GM18499 (cell line): ENCODE measurements around the gene UCN2.
"Not testable (repeated sequence)": the region's sequence is repeated elsewhere in the genome, so short reads cannot be mapped to it uniquely, and the experiment has no call there.

Experiments used
- ATAC-seq: cut with Tn5 transposase; IDR thresholded peaks from one replicate; pipeline ENCODE4 v1.9.1; 2021; ENCODE audit warnings: moderate number of reproducible peaks; ENCODE audit not compliant: insufficient read depth, unreplicated experiment

UCN2 gene

DNA sequence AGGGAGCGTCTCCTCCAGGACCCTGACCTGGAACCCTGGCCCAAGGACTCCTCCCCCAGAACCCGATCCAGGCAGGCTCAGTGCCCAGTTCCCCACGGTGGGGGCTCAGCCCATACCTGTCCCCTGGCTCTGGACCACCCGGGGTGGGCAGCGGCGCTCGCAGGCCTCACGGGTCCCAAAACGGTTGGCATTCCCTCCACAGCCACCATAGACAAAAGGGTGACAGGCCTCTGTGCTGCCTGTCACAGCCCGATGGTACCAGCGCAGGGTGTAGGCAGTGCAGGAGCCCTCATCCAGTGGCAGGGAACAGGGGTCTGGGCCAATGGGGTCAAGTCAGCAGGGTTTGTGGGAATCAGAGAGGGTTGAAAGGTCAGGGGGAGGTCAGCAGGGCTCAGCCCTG, 1.1 kb upstream of the UCN2 start:
- no peak for ATAC-seq

DNA sequence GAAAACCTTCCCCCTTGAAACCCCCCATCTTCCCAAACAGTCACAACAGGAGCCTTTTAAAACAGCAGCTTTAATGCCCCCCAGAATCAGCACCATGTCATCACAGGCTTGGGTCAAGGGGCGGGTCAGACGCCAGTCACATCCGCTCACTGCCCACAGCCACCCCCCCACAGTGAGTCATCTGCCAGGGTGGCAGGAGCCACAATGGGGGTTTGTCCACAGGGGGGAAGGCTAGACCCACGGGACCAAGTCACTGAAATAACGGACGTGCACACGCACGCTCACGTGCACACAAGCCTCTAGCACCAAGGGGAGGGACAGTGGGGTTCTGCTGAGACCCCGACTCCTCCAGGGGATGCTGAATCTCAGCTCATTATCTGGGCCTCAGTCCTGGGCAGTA, 441 bp upstream of the UCN2 start:
- ATAC-seq = no peak

DNA sequence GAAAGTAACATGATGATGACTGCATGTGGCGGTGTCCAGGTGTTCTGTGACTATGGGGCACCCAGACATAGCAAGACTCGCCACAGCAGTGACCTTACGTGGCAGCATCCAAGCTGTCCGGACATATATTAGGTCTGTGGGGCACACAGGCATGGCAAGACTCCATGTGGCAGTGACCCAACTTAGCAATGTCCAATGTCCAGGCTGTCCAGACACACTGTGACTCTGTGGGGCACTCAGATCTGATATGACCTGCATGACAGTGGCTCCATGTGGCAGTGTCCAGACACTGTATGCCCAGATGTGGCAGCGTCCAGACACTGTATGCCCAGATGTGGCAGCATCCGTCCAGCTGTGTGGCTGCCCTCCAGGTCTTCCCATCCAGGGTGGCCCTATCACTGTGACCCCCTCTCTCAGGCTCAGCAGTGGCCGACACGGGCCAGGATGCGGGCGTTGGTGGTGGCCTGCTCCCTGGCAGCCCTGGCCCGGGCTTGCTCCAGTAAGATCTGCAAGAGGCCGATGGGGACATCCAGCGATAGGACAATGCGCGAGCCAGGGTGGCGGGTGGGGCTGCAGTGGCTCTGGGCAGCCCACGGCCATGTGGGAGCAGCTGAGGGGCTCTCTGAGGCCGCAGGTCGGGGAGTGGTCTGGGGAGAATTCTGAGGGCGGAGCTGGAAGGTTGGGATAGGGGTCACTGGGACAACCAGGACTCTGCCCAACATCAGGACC, 1.1 kb downstream of the UCN2 start:
- ATAC-seq = no peak

DNA sequence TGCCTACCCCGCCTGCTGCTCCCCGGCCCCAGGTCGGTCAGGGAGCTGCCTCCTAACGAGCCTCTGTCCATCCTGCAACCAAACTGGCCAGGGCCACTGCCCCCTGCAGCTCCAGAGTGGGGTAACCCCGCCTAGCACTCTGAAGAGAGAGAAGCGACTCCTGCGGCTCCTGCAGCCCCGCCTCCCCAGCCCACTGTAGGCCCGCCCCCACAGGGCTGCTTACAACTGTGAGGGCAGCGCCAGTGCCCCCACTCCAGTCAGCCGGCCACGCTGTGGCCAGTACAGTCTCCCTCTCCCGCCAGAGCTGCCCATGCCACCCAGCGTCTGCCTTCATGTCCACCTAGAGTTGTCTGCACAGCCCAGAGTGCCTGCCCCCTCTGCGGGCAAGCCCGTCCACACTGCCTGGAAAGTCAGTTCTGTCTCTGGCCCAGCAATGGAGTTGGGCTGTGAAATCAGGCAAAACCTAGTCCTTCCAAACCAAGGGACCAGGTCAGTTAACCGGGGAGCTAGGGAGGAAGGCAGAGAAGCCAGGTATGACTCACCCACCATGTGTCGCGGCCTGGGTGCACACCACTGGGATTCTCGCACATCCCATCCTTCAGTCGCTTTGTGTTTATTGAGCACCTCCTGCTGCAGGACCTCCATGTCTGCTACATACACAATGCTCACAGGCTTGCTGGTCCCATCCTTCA, 2.4 kb downstream of the UCN2 start:
- no peak for ATAC-seq

DNA sequence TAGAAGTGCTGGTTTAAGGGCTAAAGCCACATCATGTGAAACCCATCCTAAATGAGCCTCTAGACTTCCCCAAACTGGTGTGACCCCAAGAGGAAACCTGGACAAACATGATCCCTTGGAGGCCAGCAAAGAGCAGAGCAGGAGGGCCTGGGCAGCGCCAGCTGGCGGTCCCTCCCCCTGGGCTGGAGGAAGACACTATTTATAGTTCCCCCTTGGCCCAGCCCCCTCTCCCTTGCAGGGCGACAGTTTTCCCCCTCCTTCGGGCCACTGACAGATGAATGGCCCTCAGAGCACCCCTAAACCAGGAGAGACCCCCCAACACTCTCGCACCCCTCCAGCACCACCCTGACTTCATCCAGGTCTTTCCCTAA, 2.9 kb downstream of the UCN2 start:
- no peak for ATAC-seq

DNA sequence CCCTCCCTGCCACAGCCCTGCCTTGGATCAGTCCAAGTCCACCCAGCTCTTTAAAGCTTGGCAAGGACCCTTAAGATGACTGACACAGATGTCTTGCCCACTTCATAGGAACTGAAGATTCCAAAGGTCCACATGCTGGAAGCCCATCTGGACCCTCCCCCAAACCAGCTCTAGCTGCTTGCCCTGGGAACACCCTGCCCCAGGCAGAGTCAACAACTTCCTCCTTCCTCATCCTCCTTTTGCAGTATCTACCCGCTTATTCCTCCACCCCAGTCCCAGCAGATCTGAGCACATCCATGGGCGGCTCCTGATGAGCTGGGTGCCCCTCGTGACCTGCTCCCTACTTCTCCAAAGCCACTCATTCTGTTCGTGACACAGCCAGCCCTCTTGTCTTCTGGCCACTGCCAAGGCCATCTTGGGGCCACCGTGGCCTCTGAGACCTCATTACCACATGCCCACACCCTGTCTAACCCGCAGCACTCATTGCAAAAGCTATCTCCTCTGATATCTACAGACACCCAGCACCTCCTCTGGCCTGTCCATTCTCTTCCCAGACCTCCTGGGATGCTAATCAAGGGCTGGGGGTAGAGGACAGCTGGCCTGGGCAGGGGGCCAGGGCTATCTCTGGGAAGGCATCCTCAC, 5.0 kb downstream of the UCN2 start:
- no peak for ATAC-seq

DNA sequence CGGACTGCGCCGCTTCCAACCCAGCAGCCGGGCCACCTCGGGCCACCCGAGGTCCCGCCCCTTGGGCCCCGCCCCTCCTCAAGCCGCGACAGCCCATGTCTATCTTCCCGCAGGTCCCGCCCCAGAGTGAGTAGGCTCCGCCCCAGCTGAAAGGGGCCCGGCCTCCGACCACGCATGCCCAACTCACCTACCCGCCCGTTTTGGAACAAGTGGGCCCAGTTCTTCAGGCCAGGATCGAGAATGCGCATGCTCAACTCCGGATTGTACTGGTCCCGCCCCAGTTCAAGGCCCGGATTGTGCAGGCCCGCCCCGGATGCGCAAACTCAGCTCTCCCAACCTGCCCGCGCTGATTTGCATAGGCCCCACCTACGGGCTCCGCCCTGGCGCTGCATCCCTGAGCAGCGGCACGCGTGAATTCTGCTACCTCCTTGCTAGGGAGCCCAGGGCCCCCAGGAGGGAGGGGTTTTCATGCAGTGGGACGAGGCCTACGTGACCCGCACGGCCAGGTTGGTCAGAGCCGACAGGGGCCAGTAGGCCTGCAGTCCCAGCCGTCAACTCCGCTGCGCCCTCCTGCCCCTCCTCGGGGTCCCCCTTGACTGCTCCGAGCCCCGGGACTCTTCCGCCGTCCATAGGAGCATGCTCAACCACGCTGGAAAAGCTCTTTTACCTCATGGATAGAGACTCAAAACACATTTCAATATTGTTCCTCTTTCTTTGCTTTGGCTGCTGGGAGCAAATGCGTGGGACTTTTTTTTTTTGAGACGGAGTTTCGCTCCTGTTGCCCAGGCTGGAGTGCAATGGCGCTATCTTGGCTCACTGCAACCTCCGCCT, 6.6 kb downstream of the UCN2 start, which contains the start of gene PFKFB4:
PFKFB4 (minus strand) TSS at position 8 of the 831 bp plus-strand sequence. CDS start 26 bp downstream, outside the sequence.
- peak; percentile 75 for ATAC-seq

DNA sequence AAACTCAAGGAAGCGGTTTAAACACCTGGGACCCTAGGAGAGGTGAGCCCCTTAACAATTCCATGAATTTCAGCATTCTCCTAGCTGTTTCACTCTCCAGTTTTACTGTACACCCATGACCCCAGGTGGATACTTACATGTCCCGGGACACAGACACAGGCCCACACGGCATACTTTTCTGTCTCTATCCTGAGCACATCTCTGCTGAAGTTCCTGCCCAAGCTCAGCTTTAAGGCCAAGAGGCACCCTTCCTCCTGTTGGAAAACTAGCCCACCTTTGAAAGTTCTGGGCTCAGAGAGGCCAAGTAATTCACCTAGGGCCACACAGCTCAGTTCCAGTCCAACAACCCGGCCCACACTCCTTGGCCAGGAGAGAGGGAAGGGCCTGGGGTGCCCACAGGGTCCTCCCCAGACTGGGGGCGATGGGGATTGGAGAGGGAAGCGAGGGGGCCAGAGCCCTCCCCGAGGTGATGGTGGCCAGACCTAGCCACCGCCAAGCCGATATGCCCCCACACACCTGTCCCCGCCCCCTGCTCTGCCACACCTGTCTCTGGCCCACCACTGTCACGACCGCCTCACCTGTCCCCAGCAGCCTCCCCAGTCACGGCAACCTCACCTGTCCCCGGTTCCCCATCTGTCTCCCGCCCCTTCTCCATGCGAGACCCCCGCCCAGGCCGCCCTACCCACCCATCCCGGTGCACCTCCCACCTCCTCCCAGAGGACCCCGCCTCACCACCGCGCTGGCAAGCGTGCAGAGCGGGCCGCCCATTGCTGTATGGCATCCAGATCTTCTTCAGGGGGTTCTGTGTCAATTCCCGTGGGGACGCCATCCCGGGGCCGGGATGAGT, 7.4 kb downstream of the UCN2 start:
- no peak for ATAC-seq

DNA sequence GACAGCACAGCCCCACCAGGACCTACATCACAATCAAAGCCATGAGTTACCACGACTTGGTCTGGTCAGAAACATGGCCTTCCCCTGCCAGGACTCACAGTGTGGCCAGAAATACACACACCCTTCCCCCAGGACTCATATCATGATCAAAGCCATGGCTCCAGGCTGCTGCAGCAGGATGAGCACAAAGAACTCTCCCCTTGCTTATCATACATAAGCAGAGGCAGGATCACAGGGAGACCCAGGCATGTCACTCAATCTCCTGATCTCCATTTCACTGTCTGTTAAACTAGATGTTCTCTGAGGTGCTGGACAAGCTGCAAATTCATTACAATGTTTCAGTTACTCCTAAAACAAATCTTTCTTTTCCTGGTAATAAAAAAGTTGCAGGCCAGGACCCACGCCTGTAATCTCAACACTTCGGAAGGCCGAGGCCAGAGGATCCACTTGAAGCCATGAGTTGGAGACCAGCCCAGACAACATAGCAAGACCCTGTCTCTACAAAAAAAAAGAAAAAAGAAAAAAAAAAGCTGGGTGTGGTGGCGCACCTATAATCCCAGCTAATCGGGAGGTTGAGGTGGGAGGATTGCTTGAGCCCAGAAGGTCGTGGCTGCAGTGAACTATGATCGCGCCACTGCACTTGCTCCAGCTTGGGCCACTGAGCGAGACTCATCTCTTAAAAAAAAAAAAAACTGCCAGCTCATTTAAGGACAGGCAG, 8.2 kb downstream of the UCN2 start:
- ATAC-seq = no peak

DNA sequence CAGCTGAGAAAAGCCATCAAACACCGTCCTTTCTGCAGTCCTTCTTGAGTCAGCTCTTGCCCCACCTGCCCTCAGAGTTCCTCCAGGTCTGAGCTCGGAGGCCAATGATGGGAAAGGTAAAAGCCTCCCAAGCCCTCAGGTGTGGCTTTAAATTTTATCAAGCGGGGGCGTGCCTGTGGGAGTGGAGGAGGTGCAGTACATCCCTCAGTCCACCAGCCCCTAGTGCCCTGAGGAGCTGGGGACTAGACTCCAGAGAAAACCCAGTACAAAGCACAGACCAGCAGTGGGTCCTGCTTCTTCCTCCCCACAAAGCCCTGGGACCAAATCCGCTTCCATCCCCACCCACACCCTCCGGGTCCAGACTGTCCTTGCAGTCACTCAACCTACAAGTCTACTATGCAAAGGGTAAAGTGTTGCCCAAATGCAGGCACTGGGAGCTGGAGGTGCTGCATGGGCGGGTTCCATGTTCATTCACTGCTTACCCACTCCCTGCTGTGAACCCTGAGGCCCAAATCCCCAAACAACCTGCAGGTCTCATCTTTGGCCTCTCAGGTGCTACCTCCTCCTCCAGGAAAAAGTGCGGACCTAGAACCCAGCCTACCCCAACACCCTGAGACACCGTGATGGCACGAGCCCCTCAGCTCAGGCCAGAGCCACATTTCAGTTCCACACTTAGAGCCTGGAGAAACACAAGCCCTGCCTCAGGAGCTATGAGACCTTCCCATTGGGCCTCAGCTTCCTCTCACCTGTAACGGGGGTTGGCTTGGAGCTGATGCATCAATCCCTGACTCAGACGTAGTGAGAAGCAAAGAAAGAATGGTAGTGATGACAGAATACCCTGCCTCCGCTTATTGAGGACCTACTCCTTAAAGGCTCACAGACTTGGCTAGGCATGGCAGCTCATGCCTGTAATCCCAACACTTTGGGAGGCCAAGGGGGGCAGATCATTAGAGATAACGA, 9.4 kb downstream of the UCN2 start:
- no peak for ATAC-seq

DNA sequence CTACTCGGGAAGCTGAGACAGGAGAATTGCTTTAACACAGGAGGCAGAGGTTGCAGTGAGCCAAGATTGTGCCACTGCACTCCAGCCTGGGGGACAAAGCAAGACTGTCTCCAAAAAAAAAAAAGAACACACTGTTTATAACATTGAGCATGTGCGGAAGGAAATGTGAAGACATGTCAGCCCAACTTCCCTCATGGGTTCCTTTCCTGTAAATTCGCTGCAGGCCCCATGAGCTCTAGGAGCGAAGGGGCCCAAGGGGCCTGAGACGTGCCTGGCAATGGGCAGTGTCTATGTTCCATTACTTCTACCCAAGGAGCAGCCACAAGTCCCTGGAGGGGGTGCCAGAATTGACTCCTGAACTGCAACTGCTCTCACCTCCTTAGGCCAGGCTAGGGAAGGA, 10.2 kb downstream of the UCN2 start:
- ATAC-seq = no peak

DNA sequence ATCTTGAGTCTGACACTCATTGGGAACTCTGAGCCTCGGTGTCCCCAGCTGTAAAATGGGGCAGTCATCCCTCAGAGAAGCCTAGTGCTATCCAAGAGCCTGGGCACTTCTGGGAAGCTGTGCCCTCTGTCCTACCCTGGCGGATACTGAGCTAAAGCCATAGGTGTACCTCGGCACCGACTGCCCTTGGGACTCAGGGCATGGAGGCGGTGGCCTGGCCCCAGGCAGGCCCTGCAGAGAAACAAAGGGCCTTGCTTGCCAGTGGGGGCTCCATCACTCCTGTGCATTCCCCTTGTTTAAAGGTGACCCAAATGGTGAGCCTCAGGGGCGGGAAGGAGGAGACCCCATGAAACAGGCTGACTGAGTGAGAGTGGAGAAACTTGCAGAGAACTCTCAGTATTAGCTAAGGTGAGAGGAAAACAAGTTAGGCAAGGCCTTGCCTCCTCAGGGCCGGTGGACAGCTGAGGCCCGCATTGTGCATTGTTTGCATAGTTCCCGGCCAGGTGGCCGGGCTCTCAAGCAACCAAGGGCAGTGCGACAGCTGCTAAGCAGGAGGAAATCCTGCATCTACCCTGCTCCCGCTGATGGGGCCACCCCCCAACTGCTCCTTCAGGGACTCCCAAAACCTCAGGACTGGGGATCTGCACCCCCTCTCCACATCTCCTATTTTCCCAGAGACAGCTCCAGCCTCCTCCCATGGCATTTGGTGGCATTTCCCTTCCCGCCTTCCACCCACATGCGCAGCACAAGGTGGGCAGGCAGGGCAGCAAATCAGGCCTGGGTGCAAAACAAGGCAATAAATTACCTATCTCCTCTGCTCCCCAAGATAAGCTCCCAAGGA, 11.2 kb downstream of the UCN2 start:
- no peak for ATAC-seq

DNA sequence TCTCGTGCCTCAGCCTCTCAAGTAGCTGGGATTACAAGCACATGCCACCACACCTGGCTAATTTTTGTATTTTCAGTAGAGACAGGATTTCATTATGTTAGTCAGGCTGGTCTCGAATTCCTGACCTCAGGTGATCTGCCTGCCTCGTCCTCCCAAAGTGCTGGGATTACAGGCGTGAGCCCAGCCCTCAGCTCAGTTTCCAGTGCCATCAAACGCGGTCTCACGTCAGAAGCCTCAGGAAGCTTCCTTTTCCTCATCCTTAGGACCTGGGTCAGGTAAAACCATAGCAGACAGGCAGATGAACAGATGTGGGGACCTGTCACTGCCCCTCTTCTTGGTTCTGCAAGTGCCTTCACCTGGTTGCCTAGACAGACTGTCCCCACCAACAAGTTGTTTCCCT, 11.9 kb downstream of the UCN2 start:
- ATAC-seq = not testable (repeated sequence)

DNA sequence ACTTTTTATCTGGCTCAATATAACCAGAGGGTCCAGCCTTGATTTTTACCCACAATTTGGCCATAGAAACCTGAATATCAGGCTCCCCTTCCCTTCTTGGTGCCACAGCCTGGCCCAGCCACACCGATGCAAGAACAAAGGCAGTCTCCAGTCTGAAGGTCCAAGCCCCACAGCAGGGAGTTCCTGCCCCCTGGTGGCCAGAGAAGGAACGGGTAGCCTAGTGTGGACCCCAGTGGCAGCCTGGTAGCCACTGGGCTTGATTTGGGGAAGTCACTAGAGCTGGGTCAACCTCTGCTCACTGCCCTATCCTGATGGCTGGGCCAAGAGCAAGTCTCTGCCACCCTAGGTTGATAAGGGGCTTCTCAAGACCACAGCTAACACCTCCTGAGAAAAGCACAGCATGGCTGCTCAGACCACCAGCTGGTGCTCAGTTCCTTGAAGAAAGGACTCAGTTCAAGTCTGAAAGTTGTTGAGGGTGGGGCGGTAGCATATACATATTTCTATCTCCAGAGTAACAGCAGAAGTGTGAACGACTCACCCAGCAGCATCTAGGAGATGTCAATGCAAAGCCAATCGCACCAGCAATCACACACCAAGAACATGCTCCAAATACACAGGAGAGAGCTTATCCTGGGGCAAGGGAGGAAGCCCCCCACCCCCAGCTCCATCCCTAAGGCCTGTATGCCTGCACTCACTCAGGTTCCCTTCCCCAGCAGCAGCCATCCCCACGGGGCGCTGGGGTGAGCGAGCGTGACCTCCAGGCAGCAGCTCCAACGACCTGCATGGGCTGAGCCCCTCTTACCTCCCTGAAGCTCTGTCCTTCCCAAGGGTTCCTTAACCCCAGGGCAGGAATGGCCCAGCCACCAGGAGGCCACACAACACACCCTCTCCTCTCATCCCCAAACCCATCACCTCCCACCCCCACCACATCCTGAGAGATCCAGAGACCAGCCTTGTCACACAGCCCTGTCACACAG, 14.6 kb downstream of the UCN2 start:
- no peak for ATAC-seq

DNA sequence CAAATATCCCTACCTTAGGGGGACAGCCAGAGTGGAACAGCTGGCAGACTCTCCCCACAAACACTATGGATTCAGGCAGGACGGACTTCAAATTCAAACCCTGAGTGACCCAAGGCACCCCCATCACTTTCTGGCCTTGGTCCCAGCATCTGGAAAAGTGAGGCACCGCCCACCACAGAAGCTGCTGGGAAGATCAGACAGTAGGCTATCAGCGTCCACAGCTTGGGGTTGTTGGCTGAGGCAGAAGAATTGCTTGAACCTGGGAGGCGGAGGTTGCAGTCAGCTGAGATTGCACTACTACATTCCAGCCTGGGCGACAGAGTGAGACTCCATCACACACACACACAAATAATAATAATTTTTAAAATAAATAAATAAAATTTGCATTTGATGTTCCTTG, 15.5 kb downstream of the UCN2 start:
- ATAC-seq = no peak

DNA sequence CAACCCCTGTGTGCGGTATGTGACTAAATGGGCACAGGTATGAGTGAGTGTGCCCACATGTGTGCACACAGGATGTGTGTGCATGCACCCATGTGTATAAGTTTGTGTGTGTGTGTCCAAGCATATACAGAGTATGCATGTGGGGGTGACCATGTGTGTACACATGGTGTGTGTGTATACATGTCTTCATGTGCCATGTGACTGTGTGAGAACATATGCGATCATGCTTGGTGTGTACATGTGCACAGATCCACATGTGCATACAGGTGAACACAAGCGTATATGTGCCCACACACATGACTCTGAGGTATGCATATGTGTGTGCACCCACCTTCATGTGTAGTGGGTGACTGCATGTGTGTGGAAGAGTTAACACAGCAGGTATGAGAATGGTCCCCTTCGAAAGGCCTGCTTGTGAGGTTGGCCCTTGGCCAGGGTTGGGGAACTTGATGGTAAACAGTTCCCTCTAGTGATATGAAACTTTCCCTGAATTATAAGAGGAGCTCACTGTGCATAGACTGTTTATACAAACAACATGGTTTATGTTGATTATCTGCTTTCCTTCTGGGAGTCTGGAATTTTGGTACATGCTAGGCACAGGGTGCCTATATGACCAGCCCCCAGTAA, 17.3 kb downstream of the UCN2 start:
- ATAC-seq = no peak
